ENCODE data around the gene BANK1. TPM values are rescaled to one million over a fixed set of nuclear protein-coding genes. Genes with fewer than 3 reads are reported as not detected.

BANK1 gene
- total RNA-seq, 1 donor from 2014 or later: 0.87 TPM

DNA sequence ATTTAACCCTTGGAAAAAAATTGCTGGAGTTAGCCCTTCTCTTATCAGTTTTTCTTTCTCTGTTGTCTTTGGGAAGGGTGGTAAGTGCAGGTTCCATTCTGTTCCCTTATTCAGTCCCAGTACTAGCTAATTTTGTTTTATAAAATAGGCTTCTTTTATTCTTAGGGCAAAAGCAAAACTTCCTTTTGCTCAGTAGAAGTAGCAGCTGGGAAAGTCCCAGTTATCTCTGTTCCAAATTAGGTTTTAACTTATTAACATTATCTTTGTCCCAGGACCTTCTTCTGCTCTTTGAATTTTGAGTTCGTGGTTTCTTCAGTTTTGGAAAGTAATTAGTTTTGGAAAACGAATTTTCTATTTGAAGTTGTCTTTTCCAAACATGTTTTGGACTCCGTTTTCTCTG lies 61.1 kb downstream of the BANK1 start:
- Mint-ChIP-seq H3K9me3 (peaks cover 6% of the 10 kb centered on the region), H3K4me1 (peaks cover 4% of the 10 kb centered on the region), H3K4me3 (no peak overlapping the region), H3K27ac (no peak overlapping the region), H3K36me3 (no peaks in the 10 kb centered on the region), H3K27me3 (ENCODE audit: low read depth) (no peaks in the 10 kb centered on the region)
- DNase-seq (ENCODE audit: low spot score in 2 of 2, unreplicated experiment in 2 of 2): no peak
- no peak for TF ChIP-seq CTCF (IDR thresholded peaks at IDR 0.05; ENCODE audit: unreplicated experiment)

GRCh38 chr4:101853028-101853427 lies 62.5 kb downstream of the BANK1 start:
- H3K36me3 Mint-ChIP-seq: no peaks in the 10 kb centered on the region
- no peak for DNase-seq (ENCODE audit: low spot score in 2 of 2, unreplicated experiment in 2 of 2)
- TF ChIP-seq CTCF (IDR thresholded peaks at IDR 0.05; ENCODE audit: unreplicated experiment): no peak
- peaks cover 4% of the 10 kb centered on the region for H3K4me1 Mint-ChIP-seq
- H3K4me3 Mint-ChIP-seq: no peak overlapping the region
- H3K27ac Mint-ChIP-seq: no peak overlapping the region
- no peaks in the 10 kb centered on the region for H3K9me3 Mint-ChIP-seq
- no peaks in the 10 kb centered on the region for H3K27me3 Mint-ChIP-seq (ENCODE audit: low read depth)

- H3K36me3 Mint-ChIP-seq: no peaks in the 10 kb centered on the region
- H3K27me3 Mint-ChIP-seq (ENCODE audit: low read depth): no peaks in the 10 kb centered on the region
- peaks cover 4% of the 10 kb centered on the region for H3K4me1 Mint-ChIP-seq
- no peak overlapping the region for H3K4me3 Mint-ChIP-seq
- no peaks in the 10 kb centered on the region for H3K9me3 Mint-ChIP-seq
- no peak for TF ChIP-seq CTCF (IDR thresholded peaks at IDR 0.05; ENCODE audit: unreplicated experiment)
- H3K27ac Mint-ChIP-seq: no peak overlapping the region
- DNase-seq (ENCODE audit: low spot score in 2 of 2, unreplicated experiment in 2 of 2): no peak
Measured at GRCh38 chr4:101853691-101854090, 63.2 kb downstream of the BANK1 start.

- no peaks in the 10 kb centered on the region for H3K9me3 Mint-ChIP-seq
- no peaks in the 10 kb centered on the region for H3K27me3 Mint-ChIP-seq (ENCODE audit: low read depth)
- no peak for DNase-seq (ENCODE audit: low spot score in 2 of 2, unreplicated experiment in 2 of 2)
- H3K4me3 Mint-ChIP-seq: no peak overlapping the region
- TF ChIP-seq CTCF (IDR thresholded peaks at IDR 0.05; ENCODE audit: unreplicated experiment): no peak
- no peak overlapping the region for H3K27ac Mint-ChIP-seq
- H3K36me3 Mint-ChIP-seq: no peaks in the 10 kb centered on the region
- H3K4me1 Mint-ChIP-seq: peaks cover 4% of the 10 kb centered on the region
Measured at GRCh38 chr4:101855239-101855638, 64.7 kb downstream of the BANK1 start.

DNA sequence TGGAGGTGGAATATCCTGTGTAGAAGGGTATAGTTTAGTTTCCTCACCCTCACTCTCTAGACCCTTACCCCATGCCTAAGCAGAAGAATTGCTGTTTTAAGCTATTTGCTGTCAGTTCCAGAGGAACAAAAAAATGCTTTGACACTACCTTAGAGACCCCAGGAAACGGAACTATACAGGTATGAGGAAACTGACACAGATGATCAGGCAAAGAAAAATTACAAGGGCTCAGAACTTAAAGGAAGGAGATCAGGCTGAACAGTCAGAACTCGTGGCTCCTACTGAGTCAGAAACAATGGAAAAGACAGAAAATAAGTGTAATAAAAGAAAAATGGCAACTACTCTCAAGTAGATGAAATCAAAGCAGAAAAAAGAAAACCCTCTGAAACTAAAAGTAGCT lies 65.6 kb downstream of the BANK1 start:
- Mint-ChIP-seq H3K27ac (no peak overlapping the region), H3K4me1 (peaks cover 4% of the 10 kb centered on the region), H3K4me3 (no peak overlapping the region), H3K9me3 (no peaks in the 10 kb centered on the region), H3K36me3 (no peaks in the 10 kb centered on the region), H3K27me3 (ENCODE audit: low read depth) (no peaks in the 10 kb centered on the region)
- DNase-seq (ENCODE audit: low spot score in 2 of 2, unreplicated experiment in 2 of 2): no peak
- TF ChIP-seq CTCF (IDR thresholded peaks at IDR 0.05; ENCODE audit: unreplicated experiment): no peak

DNA sequence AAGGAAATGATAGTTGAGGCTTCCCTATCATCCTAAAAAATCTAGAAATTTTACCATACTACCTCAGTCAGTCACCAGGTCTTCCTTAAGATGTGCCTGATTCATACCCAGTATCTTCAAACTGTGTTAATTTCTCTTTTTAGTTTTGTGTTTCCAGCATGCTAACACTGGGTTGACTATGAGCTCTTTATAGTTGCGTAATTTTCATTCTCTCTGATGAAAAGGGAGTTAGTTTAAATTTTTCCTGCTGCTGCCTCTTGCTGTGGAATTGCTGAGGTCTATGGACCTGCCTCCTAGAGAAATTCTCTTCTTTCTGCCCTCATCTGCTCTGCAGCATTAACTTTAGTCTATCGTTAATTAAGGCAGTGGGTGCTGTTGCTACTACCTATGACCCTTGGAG lies 66.6 kb downstream of the BANK1 start:
- no peak for TF ChIP-seq CTCF (IDR thresholded peaks at IDR 0.05; ENCODE audit: unreplicated experiment)
- H3K27ac Mint-ChIP-seq: no peak overlapping the region
- H3K36me3 Mint-ChIP-seq: no peaks in the 10 kb centered on the region
- no peak overlapping the region for H3K4me3 Mint-ChIP-seq
- peaks cover 4% of the 10 kb centered on the region for H3K4me1 Mint-ChIP-seq
- H3K9me3 Mint-ChIP-seq: no peaks in the 10 kb centered on the region
- H3K27me3 Mint-ChIP-seq (ENCODE audit: low read depth): no peaks in the 10 kb centered on the region
- no peak for DNase-seq (ENCODE audit: low spot score in 2 of 2, unreplicated experiment in 2 of 2)
